Mesendoderm (in vitro differentiated cells): ENCODE data around the gene CDK3.
A peak's percentile ranks its signal among the peaks of the same experiment; 100 is the strongest.

Experiments
- DNase-seq: peaks from one replicate; pipeline ENCODE4 v3.0.0; 2013
- H2AK5ac ChIP-seq: 2 replicates; pipeline ENCODE4 v1.6.1; 2013; ENCODE audit warnings: low read length, inconsistent platforms
- H2BK120ac ChIP-seq: 2 replicates; pipeline ENCODE4 v1.6.1; 2013; ENCODE audit warnings: low read depth, mild to moderate bottlenecking, low read length, moderate library complexity, mixed read lengths
- H2BK15ac ChIP-seq: replicated peaks from 2 replicates; pipeline ENCODE4 v1.6.1; 2013; ENCODE audit warnings: low read depth, mild to moderate bottlenecking, moderate library complexity
- H2BK5ac ChIP-seq: 2 replicates; pipeline ENCODE4 v1.6.1; 2013; ENCODE audit warnings: low read length, inconsistent platforms
- H3K18ac ChIP-seq: 2 replicates; pipeline ENCODE4 v1.6.1; 2013; ENCODE audit warnings: mild to moderate bottlenecking, low read length, mixed read lengths
- H3K23ac ChIP-seq: one replicate; pipeline ENCODE4 v1.6.1; 2013; ENCODE audit warnings: low read length
- H3K27ac ChIP-seq: 2 replicates; pipeline ENCODE4 v1.5.1; 2013; ENCODE audit warnings: low read depth, mild to moderate bottlenecking, inconsistent platforms, low read length, moderate library complexity
- H3K27me3 ChIP-seq: 2 replicates; pipeline ENCODE4 v1.6.1; 2013; ENCODE audit warnings: low read length, control low read depth, mild to moderate bottlenecking, inconsistent platforms; ENCODE audit not compliant: insufficient read depth, poor library complexity
- H3K36me3 ChIP-seq: 2 replicates; pipeline ENCODE4 v1.6.1; 2013; ENCODE audit warnings: low read length, inconsistent platforms; ENCODE audit not compliant: control insufficient read depth, insufficient read depth
- H3K4ac ChIP-seq: one replicate; pipeline ENCODE4 v1.6.1; 2013; ENCODE audit warnings: low read depth, mild to moderate bottlenecking, low read length, moderate library complexity
- H3K4me1 ChIP-seq: 2 replicates; pipeline ENCODE4 v1.6.1; 2013; ENCODE audit warnings: low read depth, low read length, inconsistent platforms; ENCODE audit not compliant: control insufficient read depth
- H3K4me2 ChIP-seq: 2 replicates; pipeline ENCODE4 v1.6.1; 2013; ENCODE audit warnings: low read length
- H3K4me3 ChIP-seq: 2 replicates; pipeline ENCODE4 v1.5.1; 2013; ENCODE audit warnings: mild to moderate bottlenecking, low read length
- H3K56ac ChIP-seq: one replicate; pipeline ENCODE4 v1.6.1; 2013; ENCODE audit warnings: low read length
- H3K79me1 ChIP-seq: 2 replicates; pipeline ENCODE4 v1.6.1; 2013; ENCODE audit warnings: low read length, inconsistent platforms
- H3K79me2 ChIP-seq: 2 replicates; pipeline ENCODE4 v1.6.1; 2013; ENCODE audit warnings: mild to moderate bottlenecking, low read length; ENCODE audit not compliant: control insufficient read depth, insufficient read depth
- H3K9ac ChIP-seq: 2 replicates; pipeline ENCODE4 v1.6.1; 2013; ENCODE audit warnings: low read length, inconsistent platforms
- H4K5ac ChIP-seq: one replicate; pipeline ENCODE4 v1.6.1; 2013; ENCODE audit warnings: low read length
- H4K8ac ChIP-seq: one replicate; pipeline ENCODE4 v1.6.1; 2013; ENCODE audit warnings: low read depth, mild to moderate bottlenecking, control low read depth, low read length, moderate library complexity
- WGBS: extraction: QIAGEN DNeasy Blood & Tissue Kit; methylation state at CpG from one replicate; pipeline ENCODE4 v1.1.7; 2013; ENCODE audit warnings: low lambda C conversion rate, missing lambda C conversion rate; ENCODE audit not compliant: insufficient coverage; ENCODE audit errors: extremely low coverage; 5-methylcytosine and 5-hydroxymethylcytosine counted together

The CDK3 gene

DNA sequence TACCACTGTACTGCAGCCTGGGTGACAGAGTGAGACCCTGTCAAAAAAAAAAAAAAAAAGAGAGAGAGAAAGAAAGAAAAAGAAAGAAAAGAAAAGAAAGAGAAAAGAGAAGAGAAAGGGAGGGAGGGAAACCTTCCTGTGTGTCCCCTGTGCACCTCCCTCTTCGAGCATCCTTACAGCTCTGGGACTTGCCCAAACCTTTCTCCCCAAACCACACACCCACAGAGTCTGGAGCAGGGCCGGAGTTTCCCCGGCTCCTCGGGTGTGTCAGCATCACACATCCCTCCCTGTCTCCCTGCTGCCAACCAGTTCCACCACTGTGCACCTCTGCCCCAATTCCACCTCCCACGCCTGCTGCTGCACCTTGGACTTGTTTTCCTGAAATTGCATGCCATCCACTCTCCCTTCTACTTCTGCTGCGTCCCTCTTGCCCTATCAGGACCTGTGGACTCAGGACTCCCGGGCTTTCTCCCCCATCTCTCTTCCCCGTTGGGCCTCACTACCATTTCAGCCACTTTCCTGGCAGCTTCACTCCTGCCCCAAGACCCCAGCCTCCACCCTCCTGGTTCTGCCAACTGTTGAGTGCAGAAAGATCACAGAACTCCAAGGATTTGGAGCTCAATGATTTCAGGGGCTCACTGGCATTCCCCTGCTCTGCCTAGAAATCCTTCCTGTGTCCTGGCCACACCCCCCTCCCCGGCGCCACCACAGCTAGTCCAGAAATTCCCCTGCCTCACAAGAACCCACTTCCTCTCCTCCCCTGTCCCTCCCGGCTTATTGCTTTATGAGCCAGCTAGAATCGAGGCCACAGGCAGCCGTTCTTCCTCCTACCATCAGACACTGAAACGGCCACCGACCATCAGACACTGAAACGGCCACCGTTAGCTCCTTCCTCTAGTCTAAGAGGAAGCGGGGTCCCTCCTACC, 3.7 kb upstream of the CDK3 start:
- Histone ChIP-seq H3K18ac (no peak overlapping the region), H3K56ac (peak overlapping the region; percentile 83), H3K27ac (no peak overlapping the region), H2BK15ac (no peak overlapping the region), H3K79me1 (no peaks in the 10 kb centered on the region), H3K4ac (no peak overlapping the region), H3K9ac (peak overlapping the region; percentile 8), H4K5ac (no peak overlapping the region), H4K8ac (no peak overlapping the region), H3K79me2 (no peaks in the 10 kb centered on the region), H3K36me3 (no peaks in the 10 kb centered on the region), H3K27me3 (no peaks in the 10 kb centered on the region), H3K4me1 (no peaks in the 10 kb centered on the region), H2BK120ac (no peak overlapping the region), H3K4me3 (no peak overlapping the region), H2BK5ac (no peak overlapping the region), H3K23ac (no peak overlapping the region), H3K4me2 (no peak overlapping the region), H2AK5ac (no peak overlapping the region)
- DNase-seq: peak; percentile 27
- WGBS: no CpG with 5 or more reads among the region's 18 CpGs

DNA sequence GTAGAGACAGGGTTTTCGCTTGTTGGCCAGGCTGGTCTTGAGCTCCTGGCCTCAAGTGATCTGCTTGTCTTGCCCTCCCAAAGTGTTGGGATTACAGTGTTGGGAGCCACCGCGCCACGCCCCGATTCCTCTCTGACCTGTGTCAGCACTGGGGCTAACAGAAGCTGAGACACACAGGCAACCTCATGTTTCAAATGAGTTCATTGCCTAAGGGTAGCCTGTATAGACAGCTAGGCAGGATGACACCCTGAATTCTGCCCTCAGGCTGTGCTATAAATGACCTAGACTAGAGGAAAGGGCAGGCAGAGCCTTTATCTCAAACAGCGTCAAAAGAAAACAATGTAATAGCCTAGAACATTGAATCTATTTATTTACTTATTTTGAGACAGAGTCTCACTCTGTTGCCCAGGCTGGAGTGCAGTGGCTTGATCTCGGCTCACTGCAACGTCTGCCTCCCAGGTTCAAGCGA, 2.3 kb upstream of the CDK3 start:
- H4K8ac ChIP-seq: no peak overlapping the region
- no peak overlapping the region for H2BK120ac ChIP-seq
- peak overlapping the region; percentile 2 for H3K56ac ChIP-seq
- H3K4me1 ChIP-seq: no peaks in the 10 kb centered on the region
- no peak overlapping the region for H2AK5ac ChIP-seq
- no peak overlapping the region for H3K4me2 ChIP-seq
- no peak overlapping the region for H2BK5ac ChIP-seq
- no CpG with 5 or more reads among the region's 9 CpGs for WGBS
- no peak overlapping the region for H3K27ac ChIP-seq
- no peak overlapping the region for H3K4me3 ChIP-seq
- no peak overlapping the region for H3K9ac ChIP-seq
- no peaks in the 10 kb centered on the region for H3K79me1 ChIP-seq
- H3K18ac ChIP-seq: no peak overlapping the region
- peak overlapping the region; percentile 45 for H3K23ac ChIP-seq
- H2BK15ac ChIP-seq: no peak overlapping the region
- peak; percentile 40 for DNase-seq
- no peaks in the 10 kb centered on the region for H3K27me3 ChIP-seq
- H4K5ac ChIP-seq: no peak overlapping the region
- H3K36me3 ChIP-seq: peaks cover 2% of the 10 kb centered on the region
- no peaks in the 10 kb centered on the region for H3K79me2 ChIP-seq
- no peak overlapping the region for H3K4ac ChIP-seq

DNA sequence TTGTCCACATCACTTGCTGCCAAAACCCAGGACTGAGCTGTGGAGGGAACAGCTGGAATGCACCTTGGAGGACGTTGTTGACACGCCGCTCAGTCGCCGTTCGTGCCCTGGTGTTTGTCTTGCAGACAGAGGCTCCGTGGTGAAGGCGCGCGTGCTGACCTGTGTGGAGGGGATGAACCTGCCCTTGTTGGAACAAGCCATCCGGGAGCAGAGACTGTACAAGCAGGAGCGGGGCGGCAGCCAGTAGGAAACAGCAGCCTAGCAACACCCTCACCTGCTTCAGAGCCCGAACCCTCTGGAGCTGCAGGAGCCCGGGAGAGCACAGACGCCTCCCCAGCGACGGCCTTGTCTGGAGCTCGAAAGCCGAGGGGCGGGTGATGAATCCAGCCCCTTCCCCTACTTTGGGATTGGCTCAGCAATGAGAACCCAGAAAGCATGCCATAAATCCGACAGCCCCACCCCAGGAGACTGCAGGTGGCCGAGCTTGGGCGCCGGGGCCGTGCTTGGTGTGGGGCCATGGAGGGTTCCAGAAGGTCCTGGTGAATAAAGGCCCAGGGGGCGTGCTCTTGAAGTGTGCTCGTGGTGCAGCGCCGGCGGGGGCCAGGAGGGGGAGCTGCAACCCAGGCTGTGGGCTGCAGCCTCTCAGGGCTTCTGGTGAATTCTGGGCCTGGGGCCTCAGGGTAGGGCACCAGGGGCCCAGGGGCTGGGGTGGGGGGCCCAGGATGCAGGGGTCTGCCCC, 470 bp upstream of the CDK3 start:
- H2BK5ac ChIP-seq: peak overlapping the region; percentile 34
- H3K56ac ChIP-seq: peak overlapping the region; percentile 28
- H4K5ac ChIP-seq: no peak overlapping the region
- H3K18ac ChIP-seq: peak overlapping the region; percentile 62
- no peaks in the 10 kb centered on the region for H3K79me1 ChIP-seq
- H3K27me3 ChIP-seq: no peaks in the 10 kb centered on the region
- H2AK5ac ChIP-seq: peak overlapping the region; percentile 57
- no peak overlapping the region for H2BK15ac ChIP-seq
- H3K27ac ChIP-seq: no peak overlapping the region
- H4K8ac ChIP-seq: no peak overlapping the region
- no CpG with 5 or more reads among the region's 31 CpGs for WGBS
- peak overlapping the region; percentile 38 for H3K4ac ChIP-seq
- no peak overlapping the region for H3K4me2 ChIP-seq
- H2BK120ac ChIP-seq: no peak overlapping the region
- H3K4me3 ChIP-seq: no peak overlapping the region
- no peaks in the 10 kb centered on the region for H3K79me2 ChIP-seq
- peaks cover 2% of the 10 kb centered on the region for H3K36me3 ChIP-seq
- DNase-seq: peak; percentile 85
- no peaks in the 10 kb centered on the region for H3K4me1 ChIP-seq
- no peak overlapping the region for H3K23ac ChIP-seq
- H3K9ac ChIP-seq: peak overlapping the region; percentile 18

DNA sequence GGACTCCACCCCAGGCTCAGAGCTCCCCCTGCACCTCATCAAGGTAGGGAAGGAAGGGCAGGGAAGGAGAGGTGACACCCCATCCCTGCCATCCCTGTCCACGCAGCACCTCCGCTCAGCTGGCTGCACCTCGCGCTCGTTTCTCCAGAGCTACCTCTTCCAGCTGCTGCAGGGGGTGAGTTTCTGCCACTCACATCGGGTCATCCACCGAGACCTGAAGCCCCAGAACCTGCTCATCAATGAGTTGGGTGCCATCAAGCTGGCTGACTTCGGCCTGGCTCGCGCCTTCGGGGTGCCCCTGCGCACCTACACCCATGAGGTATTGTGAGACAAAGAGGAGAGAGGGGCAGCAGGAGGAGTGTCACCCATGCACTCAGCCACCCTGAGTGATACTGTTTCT, 1.4 kb downstream of the CDK3 start:
- DNase-seq: no peak
- no peak overlapping the region for H4K5ac ChIP-seq
- H3K4ac ChIP-seq: no peak overlapping the region
- no peak overlapping the region for H2AK5ac ChIP-seq
- no peak overlapping the region for H3K23ac ChIP-seq
- H3K4me1 ChIP-seq: no peaks in the 10 kb centered on the region
- H3K4me2 ChIP-seq: no peak overlapping the region
- H3K79me2 ChIP-seq: no peaks in the 10 kb centered on the region
- no peak overlapping the region for H3K18ac ChIP-seq
- H3K56ac ChIP-seq: no peak overlapping the region
- no peaks in the 10 kb centered on the region for H3K27me3 ChIP-seq
- H2BK120ac ChIP-seq: no peak overlapping the region
- no peak overlapping the region for H2BK15ac ChIP-seq
- peaks cover 4% of the 10 kb centered on the region for H3K36me3 ChIP-seq
- no peak overlapping the region for H4K8ac ChIP-seq
- no CpG with 5 or more reads among the region's 12 CpGs for WGBS
- no peaks in the 10 kb centered on the region for H3K79me1 ChIP-seq
- H2BK5ac ChIP-seq: no peak overlapping the region
- H3K9ac ChIP-seq: no peak overlapping the region
- H3K4me3 ChIP-seq: no peak overlapping the region
- no peak overlapping the region for H3K27ac ChIP-seq

DNA sequence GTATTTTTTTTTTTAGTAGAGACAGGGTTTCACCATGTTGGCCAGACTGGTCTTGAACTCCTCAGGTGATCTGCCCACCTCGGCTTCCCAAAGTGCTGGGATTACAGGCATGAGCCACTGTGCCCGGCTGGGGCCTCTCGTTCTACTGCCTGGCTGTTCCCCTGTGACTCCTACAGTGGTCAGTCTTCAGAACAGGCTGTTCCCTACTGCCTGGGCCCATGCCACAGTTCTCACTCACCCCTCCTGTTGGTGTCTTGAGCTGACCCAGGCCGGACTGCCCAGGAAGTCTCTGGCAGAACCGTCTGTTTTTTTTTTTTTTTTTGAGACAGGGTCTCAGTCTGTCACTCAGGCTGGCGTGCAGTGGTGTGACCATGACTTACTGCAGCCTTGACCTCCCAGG, 3.3 kb downstream of the CDK3 start:
- Histone ChIP-seq H3K27ac (no peak overlapping the region), H3K4me1 (no peaks in the 10 kb centered on the region), H3K4me2 (no peak overlapping the region), H3K4ac (no peak overlapping the region), H3K36me3 (peaks cover 4% of the 10 kb centered on the region), H4K8ac (no peak overlapping the region), H2BK120ac (no peak overlapping the region), H3K79me1 (no peaks in the 10 kb centered on the region), H3K79me2 (no peaks in the 10 kb centered on the region), H2BK15ac (no peak overlapping the region), H3K4me3 (no peak overlapping the region), H3K9ac (no peak overlapping the region), H2BK5ac (no peak overlapping the region), H4K5ac (no peak overlapping the region), H3K27me3 (no peaks in the 10 kb centered on the region), H3K56ac (no peak overlapping the region), H3K18ac (no peak overlapping the region), H3K23ac (no peak overlapping the region), H2AK5ac (no peak overlapping the region)
- DNase-seq: no peak
- no CpG with 5 or more reads among the region's 6 CpGs for WGBS
